ENCODE results near the gene CDK5RAP3.

DNA sequence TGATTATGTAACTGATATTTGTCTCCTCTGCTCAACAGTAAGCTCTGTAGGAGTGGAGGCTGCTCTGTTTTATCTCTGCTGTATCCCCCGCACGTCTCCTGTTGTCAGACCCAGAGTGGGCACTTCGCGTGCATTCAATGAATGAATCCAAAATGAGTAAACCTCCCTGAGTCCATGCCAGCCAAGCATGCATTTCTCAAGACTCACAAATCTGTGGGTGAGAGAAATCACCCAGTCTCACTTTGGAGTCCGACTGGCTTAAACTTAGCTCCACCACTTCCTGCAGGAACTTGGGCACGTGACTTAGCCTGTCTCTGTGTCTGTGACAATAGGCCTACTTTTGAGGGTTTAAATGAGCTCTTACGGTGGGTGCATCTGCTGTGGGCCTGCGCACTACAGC is 25.8 kb upstream of the CDK5RAP3 start:
- TF ChIP-seq, protein P1, sequence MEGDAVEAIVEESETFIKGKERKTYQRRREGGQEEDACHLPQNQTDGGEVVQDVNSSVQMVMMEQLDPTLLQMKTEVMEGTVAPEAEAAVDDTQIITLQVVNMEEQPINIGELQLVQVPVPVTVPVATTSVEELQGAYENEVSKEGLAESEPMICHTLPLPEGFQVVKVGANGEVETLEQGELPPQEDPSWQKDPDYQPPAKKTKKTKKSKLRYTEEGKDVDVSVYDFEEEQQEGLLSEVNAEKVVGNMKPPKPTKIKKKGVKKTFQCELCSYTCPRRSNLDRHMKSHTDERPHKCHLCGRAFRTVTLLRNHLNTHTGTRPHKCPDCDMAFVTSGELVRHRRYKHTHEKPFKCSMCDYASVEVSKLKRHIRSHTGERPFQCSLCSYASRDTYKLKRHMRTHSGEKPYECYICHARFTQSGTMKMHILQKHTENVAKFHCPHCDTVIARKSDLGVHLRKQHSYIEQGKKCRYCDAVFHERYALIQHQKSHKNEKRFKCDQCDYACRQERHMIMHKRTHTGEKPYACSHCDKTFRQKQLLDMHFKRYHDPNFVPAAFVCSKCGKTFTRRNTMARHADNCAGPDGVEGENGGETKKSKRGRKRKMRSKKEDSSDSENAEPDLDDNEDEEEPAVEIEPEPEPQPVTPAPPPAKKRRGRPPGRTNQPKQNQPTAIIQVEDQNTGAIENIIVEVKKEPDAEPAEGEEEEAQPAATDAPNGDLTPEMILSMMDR (IDR thresholded peaks at IDR 0.05; ENCODE audit: insufficient read depth, low read depth, low read length) = no peak
- TF ChIP-seq EZH2 (IDR thresholded peaks at IDR 0.05; ENCODE audit: insufficient read depth, low read length) = no peak
